HCT116 (cell line): ENCODE results near the gene KCNB1.

Source experiments
- ATF3 ChIP-seq: IDR thresholded peaks from 2 replicates; pipeline ENCODE4 v1.6.1; 2012
- CEBPB ChIP-seq: IDR thresholded peaks from 2 replicates; pipeline ENCODE4 v1.6.1; 2012; ENCODE audit warnings: low read depth
- CTCF ChIP-seq, 3 experiments: fragments of 200-600 bp in 1 of 3; sonication (generic) in 1 of 3; IDR thresholded peaks in 2 of 3; conservative IDR thresholded peaks in 1 of 3; 2 replicates each; pipeline ENCODE4 v1.5.1; 2012 to 2017; ENCODE audit warnings: low read depth in 2 of 3, low read length in 2 of 3, antibody characterized with exemption in 1 of 3, borderline replicate concordance in 1 of 3, control low read depth in 1 of 3, mild to moderate bottlenecking in 1 of 3, mixed read lengths in 1 of 3, mixed run types in 1 of 3, moderate library complexity in 1 of 3; ENCODE audit not compliant: insufficient read depth in 1 of 3
- EZH2phosphoT487 ChIP-seq: fragments of 200-600 bp; IDR thresholded peaks from 2 replicates; pipeline ENCODE4 v1.6.1; 2018; ENCODE audit warnings: antibody characterized with exemption, borderline replicate concordance
- MAX ChIP-seq: IDR thresholded peaks from 2 replicates; pipeline ENCODE4 v1.6.1; 2012
- POLR2A ChIP-seq: IDR thresholded peaks from 2 replicates; pipeline ENCODE4 v1.7.0; 2011; ENCODE audit warnings: borderline replicate concordance; ENCODE audit not compliant: insufficient read depth, insufficient read length; ENCODE audit errors: extremely low read depth
- POLR2AphosphoS5 ChIP-seq: IDR thresholded peaks from 2 replicates; pipeline ENCODE4 v1.6.1; 2011; ENCODE audit warnings: mild to moderate bottlenecking, low read depth, low read length, moderate library complexity
- REST ChIP-seq: IDR thresholded peaks from 2 replicates; pipeline ENCODE4 v1.6.1; 2012; ENCODE audit warnings: low read depth
- TCF7L2 ChIP-seq: IDR thresholded peaks from 2 replicates; pipeline ENCODE4 v1.7.0; 2011; ENCODE audit warnings: borderline replicate concordance, inconsistent platforms; ENCODE audit not compliant: insufficient read depth, insufficient read length; ENCODE audit errors: extremely low read depth
- YY1 ChIP-seq: IDR thresholded peaks from 2 replicates; pipeline ENCODE4 v1.6.1; 2011; ENCODE audit warnings: low read length, low read depth, moderate library complexity, mild to moderate bottlenecking; ENCODE audit not compliant: insufficient replicate concordance; ENCODE audit errors: extremely low read depth

- TF ChIP-seq CEBPB (no peak), POLR2AphosphoS5 (no peak), CTCF (IDR thresholded peaks at IDR 0.05 in 2 of 3, conservative IDR thresholded peaks at IDR 0.05 in 1 of 3; ENCODE audit: borderline replicate concordance in 1 of 3, insufficient read depth in 1 of 3, low read depth in 2 of 3, low read length in 2 of 3) (no peak), TCF7L2 (no peak), REST (no peak), YY1 (no peak), POLR2A (no peak), EZH2phosphoT487 (no peak), ATF3 (no peak), MAX (no peak)
Observed at GRCh38 chr20:49426395-49426794, 56.1 kb downstream of the KCNB1 start.
